Hematopoietic multipotent progenitor cell treated with erythropoietin and hydrocortisone succinate and interleukin-3 and kit ligand, for 6 days (in vitro differentiated cells): ENCODE measurements around the gene ADAP1.

Experiments used
- DNase-seq: peaks from one replicate; pipeline ENCODE4 v3.0.0-alpha.2; 2015

ADAP1 gene

DNA sequence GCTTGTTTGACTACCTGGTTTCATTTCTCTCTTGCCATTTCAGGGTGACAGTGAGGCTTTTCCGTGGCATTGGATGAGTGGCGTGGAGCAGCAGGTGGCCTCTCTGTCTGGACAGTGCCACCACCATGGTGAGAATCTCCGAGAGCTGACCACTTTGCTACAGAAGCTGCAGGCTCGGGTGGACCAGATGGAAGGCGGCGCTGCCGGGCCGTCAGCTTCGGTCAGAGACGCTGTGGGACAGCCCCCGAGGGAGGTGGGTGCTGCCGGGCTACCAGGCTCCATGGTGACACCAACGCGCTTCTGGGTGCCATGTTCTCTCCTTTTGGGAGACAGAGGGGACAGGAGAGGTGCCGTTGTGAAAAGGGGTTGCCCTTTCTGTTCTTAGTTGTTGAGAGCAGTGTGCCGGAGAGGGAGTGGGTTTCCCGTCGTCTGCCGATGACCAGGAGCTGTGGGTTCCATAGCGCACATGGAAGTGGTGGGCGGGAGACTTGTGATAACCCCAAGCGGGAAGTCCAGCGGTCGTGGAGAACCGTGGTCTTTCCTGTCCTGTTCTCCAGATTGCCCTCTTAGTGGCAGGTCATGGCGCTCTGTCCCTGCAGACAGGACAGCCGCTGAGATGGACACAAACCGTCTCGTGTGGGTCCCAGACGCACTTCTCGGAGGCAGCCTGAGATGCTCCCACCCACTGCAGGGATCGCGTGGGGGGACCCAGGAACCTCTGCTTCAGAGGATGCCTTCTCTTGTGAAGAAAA is 100.9 kb downstream of the ADAP1 start:
- DNase-seq = no peak

DNA sequence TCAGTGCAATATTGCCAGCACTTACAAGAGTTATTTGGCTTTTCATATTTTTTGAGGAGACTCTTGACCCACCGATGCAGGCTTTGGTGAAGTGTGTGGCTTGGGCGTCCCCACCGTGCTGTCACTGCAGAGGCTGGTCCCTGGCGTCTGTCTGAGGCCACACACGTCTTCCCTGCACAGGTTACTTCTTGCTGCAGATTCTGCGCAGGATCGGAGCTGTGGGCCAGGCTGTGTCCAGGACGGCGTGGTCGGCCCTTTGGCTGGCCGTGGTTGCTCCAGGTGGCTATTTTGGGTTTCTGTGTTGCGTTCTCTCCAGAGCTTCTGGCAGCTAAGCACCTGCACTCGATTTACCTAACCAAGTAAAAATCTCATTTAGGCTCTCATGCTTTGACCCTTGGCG is 103.3 kb downstream of the ADAP1 start:
- DNase-seq = no peak

DNA sequence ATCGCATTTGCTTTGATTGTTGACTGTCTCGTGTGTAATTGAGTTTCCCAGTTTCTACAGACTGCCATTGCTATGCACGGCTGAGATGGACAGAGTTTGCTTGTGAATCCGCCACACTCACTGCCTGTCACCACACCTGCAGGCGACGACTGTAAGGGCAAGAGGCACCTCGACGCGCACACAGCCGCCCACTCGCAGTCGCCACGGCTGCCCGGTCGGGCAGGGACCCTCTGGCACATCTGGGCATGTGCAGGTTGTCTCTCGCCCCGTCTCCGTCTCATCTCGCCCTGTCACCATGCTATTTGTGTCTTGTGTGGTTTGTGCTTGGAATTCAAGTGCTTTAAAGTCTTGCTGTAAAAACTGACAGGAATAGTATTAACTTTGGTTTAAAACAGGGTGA is 104.7 kb downstream of the ADAP1 start:
- no peak for DNase-seq

DNA sequence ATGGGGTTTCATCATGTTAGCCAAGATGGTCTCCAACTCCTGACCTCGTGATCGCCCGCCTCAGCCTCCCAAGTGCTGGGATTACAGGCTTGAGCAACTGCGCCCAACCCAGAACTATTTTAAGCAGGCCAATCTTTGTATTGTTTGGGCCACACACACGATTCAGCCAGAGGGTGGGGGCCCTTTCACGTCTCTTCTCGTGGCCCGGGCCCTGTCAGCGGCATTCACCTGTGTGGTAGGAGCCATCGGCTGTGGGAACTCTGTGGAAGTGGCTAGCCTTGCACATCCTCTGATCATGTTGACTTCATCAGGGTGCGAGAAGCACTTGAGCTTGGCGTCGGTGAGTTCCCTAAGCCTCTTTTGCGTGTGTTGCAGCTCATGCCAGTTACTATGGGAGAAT is 105.3 kb downstream of the ADAP1 start:
- DNase-seq = no peak
